ENCODE data around the gene TCIRG1.

The TCIRG1 gene

DNA sequence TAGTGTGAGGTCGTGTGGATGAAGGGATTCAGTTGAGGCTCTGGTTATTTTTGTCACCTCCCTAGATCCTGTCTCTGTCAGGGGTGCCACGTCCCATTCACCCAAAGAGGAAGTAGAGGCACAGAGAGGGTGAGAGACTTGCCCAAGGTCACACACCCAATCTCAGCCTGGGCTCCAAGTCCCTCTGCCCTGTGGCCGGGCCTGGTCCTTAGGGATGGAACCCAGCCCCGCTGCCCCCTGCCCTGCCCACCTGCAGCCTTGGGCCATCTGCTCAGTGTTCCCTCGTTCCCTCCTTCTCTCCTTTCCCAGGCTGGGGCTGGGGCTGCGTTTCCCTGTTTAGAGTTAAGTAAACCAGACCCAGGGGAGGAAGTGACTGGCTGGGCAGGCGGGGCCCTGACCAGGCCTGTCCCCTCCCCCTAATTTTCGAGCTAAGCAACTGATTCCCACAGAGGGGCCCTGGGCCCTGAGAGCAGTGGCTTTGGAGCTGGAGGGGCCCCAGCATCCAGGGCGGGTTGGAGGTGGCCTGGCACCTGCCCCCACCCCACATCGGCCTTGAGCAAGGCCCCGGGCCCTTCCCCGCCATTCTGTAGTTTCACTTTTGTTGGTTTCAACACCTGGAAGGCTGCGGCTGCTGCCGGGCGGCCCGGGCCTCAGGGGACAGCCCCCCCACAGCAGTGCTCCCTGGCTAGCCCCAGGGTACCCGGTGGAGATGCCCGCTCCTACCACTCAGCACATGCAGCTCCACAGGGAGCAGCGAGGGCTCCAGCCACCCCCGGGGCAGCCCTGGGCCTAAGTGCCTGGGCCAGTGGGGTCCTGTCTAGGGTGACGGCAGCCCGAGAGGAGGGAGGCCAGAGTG, 1.5 kb downstream of the TCIRG1 start:
- DNase-seq = no peak

GRCh38 chr11:68040957-68041591, 2.2 kb downstream of the TCIRG1 start:
- DNase-seq = no peak

DNA sequence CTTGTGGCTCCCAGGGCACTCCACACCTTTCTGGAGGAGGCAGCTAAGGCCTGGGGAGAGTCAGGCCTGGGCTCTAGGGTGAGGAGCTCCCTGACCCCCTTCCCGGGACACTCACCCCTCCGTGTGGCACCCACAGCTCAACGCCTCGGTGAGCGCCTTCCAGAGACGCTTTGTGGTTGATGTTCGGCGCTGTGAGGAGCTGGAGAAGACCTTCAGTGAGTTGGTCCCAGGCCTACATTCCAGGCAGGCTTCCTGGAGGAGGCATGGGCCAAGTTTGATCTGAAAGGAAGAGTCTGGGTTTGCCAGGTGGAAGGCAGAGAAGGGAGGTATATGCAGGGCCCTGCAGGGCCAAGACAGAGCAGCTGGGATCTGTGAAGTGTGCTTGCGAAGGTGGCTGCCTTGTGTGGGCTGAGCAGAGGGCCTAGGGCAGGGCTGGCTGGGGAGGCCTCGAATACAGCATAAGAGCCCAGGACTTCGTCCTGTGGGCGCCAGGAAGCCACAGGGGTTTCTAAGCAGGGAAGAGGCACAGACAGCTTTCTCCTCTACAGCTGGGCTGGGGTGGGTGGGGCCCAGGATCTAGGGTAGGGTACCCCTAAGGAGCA, 2.9 kb downstream of the TCIRG1 start:
- DNase-seq = no peak

DNA sequence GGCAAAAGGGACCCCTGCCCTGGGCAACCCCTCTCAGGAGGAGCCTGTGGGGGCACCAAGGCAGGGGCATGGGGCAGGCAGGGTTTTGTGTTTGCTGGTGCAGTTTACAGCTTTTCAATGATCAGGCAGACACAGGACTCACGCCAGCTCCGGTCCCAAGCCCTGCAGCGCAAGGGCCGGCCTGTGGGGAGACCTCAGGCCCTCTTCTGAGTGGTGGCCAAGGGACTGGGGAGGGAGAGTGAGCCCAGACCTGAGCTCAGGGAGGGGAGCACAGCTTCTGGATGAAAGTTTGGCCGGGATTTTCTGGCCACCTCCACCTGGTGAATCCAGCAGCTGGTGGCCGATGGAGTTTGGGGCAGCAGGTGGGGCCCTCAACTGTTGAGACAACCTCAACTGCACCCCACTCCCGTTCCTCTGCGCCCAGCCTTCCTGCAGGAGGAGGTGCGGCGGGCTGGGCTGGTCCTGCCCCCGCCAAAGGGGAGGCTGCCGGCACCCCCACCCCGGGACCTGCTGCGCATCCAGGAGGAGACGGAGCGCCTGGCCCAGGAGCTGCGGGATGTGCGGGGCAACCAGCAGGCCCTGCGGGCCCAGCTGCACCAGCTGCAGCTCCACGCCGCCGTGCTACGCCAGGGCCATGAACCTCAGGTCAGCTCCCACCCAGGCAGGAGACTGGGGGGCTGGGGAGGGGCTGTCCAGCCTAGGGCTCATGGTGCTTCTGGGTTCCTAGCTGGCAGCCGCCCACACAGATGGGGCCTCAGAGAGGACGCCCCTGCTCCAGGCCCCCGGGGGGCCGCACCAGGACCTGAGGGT, 3.6 kb downstream of the TCIRG1 start:
- no peak for DNase-seq

DNA sequence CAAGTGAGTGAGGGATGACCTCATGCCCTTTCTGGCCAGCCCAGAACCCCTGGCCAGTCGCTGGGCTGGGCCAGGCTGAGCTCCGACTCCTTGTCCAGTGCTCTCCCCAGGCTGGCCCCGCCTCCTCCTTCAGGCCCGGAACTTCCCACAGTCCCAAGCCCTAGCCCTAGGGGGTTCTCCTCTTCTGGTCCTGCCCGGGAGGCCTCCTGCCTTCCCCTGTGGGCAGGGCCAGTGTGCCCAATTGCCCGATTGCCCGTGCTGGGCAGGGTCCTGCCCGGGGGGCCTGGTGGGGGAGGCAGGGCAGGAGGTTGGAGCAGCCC, 4.2 kb downstream of the TCIRG1 start:
- DNase-seq = no peak

GRCh38 chr11:68043349-68044144, 4.7 kb downstream of the TCIRG1 start:
- no peak for DNase-seq

- no peak for DNase-seq
Measured at GRCh38 chr11:68044145-68044813, 5.5 kb downstream of the TCIRG1 start.

DNA sequence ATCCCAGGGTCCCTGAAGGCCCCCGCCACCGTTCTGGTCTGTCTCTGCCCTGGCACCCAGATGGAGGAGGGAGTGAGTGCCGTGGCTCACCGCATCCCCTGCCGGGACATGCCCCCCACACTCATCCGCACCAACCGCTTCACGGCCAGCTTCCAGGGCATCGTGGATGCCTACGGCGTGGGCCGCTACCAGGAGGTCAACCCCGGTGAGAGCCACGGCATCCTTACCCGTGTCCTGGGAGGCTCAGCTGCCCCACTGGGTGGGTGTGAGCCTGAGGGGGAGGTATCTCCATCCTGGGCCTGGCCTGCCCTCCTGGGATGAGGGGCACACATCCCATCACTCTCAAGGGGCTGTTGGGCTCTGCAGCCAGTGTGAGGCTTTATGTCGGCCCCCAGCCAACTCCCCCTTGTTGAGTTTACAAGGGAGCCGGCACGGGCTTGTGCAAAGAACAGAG, 6.1 kb downstream of the TCIRG1 start:
- no peak for DNase-seq

DNA sequence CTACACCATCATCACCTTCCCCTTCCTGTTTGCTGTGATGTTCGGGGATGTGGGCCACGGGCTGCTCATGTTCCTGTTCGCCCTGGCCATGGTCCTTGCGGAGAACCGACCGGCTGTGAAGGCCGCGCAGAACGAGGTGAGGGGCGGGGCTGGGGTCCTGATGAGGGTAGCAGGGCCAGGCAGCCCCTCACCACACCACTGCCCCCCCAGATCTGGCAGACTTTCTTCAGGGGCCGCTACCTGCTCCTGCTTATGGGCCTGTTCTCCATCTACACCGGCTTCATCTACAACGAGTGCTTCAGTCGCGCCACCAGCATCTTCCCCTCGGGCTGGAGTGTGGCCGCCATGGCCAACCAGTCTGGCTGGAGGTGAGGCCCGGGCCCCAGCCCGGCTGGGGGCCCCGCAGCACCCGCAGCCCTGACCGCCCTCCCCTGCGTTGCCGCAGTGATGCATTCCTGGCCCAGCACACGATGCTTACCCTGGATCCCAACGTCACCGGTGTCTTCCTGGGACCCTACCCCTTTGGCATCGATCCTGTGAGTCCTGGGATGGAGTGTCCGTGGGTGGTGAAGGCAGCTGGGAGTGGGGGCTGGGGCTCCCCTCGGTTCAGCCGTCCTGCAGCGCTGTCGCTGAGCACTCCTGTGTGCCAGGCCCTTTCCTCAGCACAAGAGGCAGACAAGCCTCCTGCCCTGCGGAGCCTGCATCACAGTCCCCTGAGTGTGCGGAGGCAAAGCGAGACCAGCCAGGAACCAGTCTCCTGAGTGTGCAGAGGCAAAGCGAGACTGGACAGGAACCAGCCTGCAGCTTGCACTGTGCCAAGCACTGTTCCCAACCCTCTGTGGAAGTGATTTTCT, 8.8 kb downstream of the TCIRG1 start:
- no peak for DNase-seq

- no peak for DNase-seq
Measured at GRCh38 chr11:68048681-68049508, 10.1 kb downstream of the TCIRG1 start.

- no peak for DNase-seq
Measured at GRCh38 chr11:68049509-68050370, 10.9 kb downstream of the TCIRG1 start.

- no peak for DNase-seq
Measured at GRCh38 chr11:68050371-68050841, 11.6 kb downstream of the TCIRG1 start.

GRCh38 chr11:68051191-68052136, 12.6 kb downstream of the TCIRG1 start:
- no peak for DNase-seq

DNA sequence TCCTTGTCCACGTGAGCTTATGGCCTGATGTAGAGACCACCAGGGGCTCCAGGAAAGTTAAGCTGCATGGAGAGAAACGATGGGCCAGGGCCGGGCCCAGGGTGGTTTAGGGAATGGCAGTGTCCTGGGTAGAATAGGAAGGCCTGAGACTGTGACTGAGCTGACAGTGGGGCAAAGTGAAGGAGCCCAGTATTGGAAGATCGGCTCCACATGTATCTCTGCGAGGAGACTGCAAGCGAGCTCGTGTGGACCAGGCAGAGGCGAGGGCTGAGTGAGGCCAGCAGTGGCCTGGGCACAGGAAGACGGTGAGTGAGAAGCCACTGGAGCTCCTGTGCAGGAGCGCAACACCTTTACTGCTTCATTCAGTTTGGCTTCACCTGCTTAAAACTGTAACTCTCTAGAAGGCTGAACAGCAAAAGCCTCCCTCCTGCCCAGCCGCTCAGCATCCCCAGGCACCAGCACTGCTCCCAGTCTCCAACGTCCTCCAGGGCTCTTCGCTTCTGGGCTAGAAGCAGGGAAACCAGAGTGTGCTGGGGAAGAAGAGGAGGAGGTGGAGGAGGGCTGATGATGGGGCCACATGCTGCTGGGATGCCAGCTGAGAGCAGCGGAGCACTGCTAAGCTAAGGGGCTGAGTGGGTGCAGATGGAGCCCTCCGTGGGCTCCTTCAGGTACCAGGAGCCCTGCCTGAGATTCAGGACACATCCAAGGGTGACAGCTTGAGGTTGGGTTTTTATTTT, 13.5 kb downstream of the TCIRG1 start:
- DNase-seq = no peak

DNA sequence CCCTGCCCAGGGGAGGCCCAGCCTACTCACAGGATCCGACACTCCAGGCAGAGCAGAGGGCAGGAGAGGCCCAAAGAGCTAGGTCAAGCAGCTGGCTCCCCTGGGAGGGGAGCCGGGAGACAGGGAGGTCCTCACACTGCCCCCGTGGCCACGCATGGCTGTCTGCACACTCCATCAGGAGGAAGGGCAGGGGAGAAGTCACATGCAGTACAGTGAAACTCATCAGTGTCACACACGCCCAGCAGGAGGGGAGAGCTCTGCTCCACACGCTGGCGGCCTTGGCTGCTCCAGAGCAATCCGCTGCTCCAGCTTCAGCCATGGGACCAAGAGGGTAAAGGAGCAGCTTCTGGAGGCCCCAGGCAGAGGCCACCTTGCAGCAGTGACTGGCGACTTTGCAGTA, 14.3 kb downstream of the TCIRG1 start:
- no peak for DNase-seq

DNA sequence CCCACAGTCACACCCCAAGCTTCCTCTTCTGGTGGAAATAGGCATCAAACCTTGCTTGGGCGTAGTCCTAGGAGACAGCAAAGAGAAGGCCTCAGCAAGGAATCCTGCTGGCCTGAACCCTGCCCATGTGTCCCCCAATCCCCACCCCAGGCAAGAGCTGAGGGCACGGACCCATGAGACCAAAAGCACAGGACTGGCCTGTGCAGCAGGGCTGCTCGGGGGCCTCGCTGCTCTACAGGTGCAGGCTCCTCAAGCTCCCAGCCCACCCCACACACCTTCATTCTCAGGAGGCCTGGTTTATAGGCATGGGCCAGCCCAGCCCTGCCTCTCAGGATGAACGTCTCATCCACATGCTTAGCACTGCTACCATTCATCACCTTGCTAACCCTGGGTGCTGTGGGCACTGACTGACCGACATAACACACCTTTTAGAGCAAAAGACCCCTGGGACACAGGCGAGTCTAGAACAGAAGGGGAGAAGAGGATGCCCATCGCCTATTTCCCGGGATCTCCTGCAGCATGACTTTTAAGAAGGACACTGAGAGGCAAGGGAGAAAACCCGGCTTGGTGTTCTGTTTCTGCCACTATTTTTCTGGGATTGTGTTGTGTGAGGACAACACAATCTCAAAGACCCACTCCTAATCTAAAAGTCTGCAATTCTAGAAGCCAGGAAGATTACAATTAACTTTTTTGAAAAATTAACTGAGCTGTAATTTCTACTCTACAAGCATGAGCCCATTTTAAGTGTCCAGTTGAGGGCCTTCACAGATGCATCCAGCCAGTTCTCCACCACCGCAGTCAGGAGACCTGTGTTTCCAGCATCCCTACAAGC, 15.4 kb downstream of the TCIRG1 start:
- no peak for DNase-seq

Data from NCI-H2029 treated with DMSO at 0.1 percent for 48 hours (cell line).